ENCODE data around the gene BBS9. TPM values are rescaled to one million over a fixed set of nuclear protein-coding genes. Genes with fewer than 3 reads are reported as not detected.
"Not testable (repeated sequence)": the region's sequence is repeated elsewhere in the genome, so short reads cannot be mapped to it uniquely, and the experiment has no call there.

The BBS9 gene
- total RNA-seq, 1 donor from 2014 or later, result 19.6 TPM

DNA sequence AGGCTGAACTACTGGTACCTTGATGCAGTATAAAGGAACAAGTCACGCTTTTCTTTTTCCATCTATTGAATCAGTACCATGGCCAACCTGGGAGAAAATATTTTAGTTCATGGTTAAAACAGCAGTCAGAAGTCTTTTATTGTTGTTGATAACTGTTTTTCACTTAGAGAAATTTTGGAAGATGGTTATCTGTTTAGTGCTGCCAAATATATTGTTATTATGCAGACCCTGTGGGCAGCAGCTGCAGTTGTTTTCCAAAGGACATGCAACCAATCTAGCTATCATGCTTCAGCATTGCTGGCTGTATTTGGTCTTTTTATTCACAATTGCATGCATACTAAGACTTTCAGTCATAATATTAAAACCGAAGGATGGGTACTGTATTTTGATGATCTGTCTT is 169.5 kb downstream of the BBS9 start:
- Histone ChIP-seq H3K36me3 (no peaks in the 10 kb centered on the region), H3K4me1 (no peaks in the 10 kb centered on the region), H3K27ac (no peak overlapping the region), H3K4me3 (no peak overlapping the region), H3K27me3 (no peaks in the 10 kb centered on the region), H3K9me3 (peaks cover 19% of the 10 kb centered on the region)
- TF ChIP-seq, protein P1, sequence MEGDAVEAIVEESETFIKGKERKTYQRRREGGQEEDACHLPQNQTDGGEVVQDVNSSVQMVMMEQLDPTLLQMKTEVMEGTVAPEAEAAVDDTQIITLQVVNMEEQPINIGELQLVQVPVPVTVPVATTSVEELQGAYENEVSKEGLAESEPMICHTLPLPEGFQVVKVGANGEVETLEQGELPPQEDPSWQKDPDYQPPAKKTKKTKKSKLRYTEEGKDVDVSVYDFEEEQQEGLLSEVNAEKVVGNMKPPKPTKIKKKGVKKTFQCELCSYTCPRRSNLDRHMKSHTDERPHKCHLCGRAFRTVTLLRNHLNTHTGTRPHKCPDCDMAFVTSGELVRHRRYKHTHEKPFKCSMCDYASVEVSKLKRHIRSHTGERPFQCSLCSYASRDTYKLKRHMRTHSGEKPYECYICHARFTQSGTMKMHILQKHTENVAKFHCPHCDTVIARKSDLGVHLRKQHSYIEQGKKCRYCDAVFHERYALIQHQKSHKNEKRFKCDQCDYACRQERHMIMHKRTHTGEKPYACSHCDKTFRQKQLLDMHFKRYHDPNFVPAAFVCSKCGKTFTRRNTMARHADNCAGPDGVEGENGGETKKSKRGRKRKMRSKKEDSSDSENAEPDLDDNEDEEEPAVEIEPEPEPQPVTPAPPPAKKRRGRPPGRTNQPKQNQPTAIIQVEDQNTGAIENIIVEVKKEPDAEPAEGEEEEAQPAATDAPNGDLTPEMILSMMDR (IDR thresholded peaks at IDR 0.05), result no peak
- DNase-seq, result no peak
- intact Hi-C loops (cut with DNase I), result no loop called here
- ATAC-seq, result no peak

DNA sequence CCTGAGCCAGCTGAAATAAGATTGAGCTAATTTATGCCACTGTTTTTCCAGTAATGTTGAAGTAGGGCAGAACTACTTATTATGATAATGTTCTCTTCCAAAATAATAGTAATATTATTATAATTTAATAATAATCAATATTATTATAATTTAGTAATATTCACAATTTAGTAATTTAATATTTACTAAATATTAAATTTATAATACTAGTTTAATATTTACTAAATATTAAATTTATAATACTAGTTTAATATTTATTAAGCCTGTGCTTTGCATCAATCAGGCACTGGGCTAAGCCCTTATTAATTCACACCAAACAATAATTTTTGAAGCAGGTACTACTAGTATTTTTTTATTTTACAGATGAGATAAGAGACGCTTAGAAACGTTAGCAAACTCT is 170.1 kb downstream of the BBS9 start:
- TF ChIP-seq, protein P1 (IDR thresholded peaks at IDR 0.05), result no peak
- ATAC-seq (no peak), DNase-seq (no peak)
- H3K27ac ChIP-seq, result no peak overlapping the region
- no peaks in the 10 kb centered on the region for H3K4me1 ChIP-seq
- intact Hi-C loops (cut with DNase I), result no loop called here
- no peak overlapping the region for H3K4me3 ChIP-seq
- no peaks in the 10 kb centered on the region for H3K27me3 ChIP-seq
- H3K9me3 ChIP-seq, result peaks cover 19% of the 10 kb centered on the region
- no peaks in the 10 kb centered on the region for H3K36me3 ChIP-seq

DNA sequence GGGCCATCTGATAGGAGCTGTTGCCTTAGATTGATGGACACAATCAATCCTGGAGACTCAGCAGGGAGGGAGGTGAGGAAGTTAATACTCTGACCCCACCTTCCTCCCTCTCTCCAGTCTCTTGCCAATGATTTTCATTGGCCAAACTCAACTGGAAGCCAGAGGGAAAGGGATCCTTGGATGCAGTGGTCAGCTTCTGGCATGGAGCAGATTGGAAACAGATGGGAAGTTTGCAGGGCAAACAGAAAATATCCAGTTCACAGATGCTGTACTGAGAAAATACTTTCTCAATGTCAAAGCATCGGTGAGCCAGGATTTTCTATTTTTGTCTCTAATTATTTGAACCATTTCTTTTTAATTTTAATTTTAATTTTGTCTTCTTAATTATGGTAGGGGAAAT is 170.8 kb downstream of the BBS9 start:
- peaks cover 19% of the 10 kb centered on the region for H3K9me3 ChIP-seq
- H3K27me3 ChIP-seq, result no peaks in the 10 kb centered on the region
- TF ChIP-seq, protein P1 (IDR thresholded peaks at IDR 0.05), result no peak
- DNase-seq, result no peak
- H3K4me3 ChIP-seq, result no peak overlapping the region
- no peaks in the 10 kb centered on the region for H3K36me3 ChIP-seq
- H3K4me1 ChIP-seq, result no peaks in the 10 kb centered on the region
- ATAC-seq, result no peak
- H3K27ac ChIP-seq, result no peak overlapping the region
- intact Hi-C loops (cut with DNase I), result no loop called here

DNA sequence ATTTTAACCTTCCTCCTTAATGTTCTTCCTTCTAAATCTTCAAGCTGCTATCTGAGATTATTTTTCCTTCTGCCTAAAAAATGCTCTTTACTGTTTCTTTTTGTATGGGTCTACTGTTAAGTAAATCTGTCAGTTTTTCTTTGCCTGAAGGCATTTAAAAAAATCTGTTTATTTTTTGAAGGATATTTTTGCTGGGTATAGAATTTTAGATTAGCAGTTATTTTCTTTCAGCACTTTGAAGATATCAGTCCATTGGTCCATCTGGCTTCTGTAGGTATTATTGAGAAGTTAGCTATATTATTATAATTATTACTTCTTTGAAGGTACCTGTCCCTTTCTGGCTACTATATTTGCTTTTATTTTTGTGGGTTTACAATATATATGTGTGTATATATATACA is 171.4 kb downstream of the BBS9 start:
- intact Hi-C loops (cut with DNase I), result no loop called here
- Histone ChIP-seq H3K27ac (no peak overlapping the region), H3K27me3 (no peaks in the 10 kb centered on the region), H3K4me3 (no peak overlapping the region), H3K4me1 (no peaks in the 10 kb centered on the region), H3K36me3 (no peaks in the 10 kb centered on the region), H3K9me3 (peaks cover 19% of the 10 kb centered on the region)
- TF ChIP-seq, protein P1 (IDR thresholded peaks at IDR 0.05), result no peak
- no peak for DNase-seq
- no peak for ATAC-seq

DNA sequence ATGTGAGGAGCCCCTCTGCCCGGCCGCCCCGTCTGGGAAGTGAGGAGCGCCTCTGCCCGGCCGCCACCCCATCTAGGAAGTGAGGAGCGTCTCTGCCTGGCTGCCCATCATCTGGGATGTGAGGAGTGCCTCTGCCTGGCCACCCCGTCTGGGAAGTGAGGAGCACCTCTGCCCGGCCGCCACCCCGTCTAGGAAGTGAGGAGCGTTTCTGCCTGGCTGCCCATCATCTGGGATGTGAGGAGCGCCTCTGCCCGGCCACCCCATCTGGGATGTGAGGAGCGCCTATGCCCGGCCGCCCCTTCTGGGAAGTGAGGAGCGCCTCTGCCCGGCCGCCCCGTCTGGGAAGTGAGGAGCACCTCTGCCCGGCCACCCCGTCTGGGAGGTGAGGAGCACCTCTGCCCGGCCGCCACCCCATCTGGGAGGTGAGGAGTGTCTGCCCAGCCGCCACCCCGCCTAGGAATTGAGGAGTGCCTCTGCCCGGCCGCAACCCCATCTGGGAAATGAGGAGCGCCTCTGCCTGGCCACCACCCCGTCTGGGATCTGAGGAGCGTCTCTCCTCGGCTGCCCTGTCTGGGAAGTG is 174.7 kb downstream of the BBS9 start:
- DNase-seq; H3K4me1 ChIP-seq; H3K27me3 ChIP-seq; ATAC-seq; H3K27ac ChIP-seq; H3K36me3 ChIP-seq; intact Hi-C loops (cut with DNase I); H3K4me3 ChIP-seq: not testable (repeated sequence)
- peaks cover 19% of the 10 kb centered on the region for H3K9me3 ChIP-seq

DNA sequence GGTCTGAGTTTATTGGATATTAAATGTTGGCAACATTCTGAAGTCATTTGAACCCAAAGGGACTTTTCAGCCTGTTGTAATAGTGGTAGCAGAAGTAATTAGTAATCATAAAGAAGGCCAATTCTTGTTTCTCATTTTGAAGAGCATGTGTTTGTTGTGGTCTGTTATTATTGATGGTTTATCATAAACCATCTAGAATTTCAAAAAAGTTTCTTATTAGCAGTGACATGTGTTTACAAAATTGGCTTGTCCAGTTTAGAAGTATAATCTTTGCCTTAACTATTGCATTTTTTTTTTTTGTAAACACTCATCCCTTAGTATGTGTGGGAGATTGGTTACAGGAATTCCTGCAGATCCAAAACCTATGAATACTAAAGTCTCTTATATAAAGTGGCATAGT is 177.8 kb downstream of the BBS9 start:
- intact Hi-C loops (cut with DNase I), result no loop called here
- Histone ChIP-seq H3K4me1 (no peaks in the 10 kb centered on the region), H3K27ac (no peak overlapping the region), H3K27me3 (no peaks in the 10 kb centered on the region), H3K9me3 (no peaks in the 10 kb centered on the region), H3K36me3 (no peaks in the 10 kb centered on the region), H3K4me3 (no peak overlapping the region)
- no peak for DNase-seq
- no peak for ATAC-seq
- TF ChIP-seq, protein P1 (IDR thresholded peaks at IDR 0.05), result no peak
